Gastroesophageal sphincter (tissue), 3 donors: ENCODE results near the gene SKOR2.

ENCODE experiments used
- CTCF ChIP-seq, 4 experiments: fragments of 200-600 bp in 2 of 4; fragments of 450-650 bp in 2 of 4; sonication (generic) in 1 of 4; IDR thresholded peaks; one replicate each; pipeline ENCODE4 v1.5.1; 2017 to 2019; ENCODE audit warnings: antibody characterized with exemption in 4 of 4, mild to moderate bottlenecking in 2 of 4, moderate library complexity in 2 of 4
- EP300 ChIP-seq: sonication (generic); formaldehyde crosslinking; IDR thresholded peaks from one replicate; pipeline ENCODE4 v1.6.1; 2017; ENCODE audit warnings: antibody characterized with exemption, mild to moderate bottlenecking
- POLR2A ChIP-seq, 2 donors: fragments of 450-650 bp; IDR thresholded peaks; one replicate each; pipeline ENCODE4 v1.6.1; 2017; ENCODE audit warnings: antibody characterized with exemption in 2 of 2, mild to moderate bottlenecking in 2 of 2, moderate library complexity in 1 of 2

- TF ChIP-seq EP300 (no peak), CTCF (IDR thresholded peaks at IDR 0.05) (no peak), POLR2A (IDR thresholded peaks at IDR 0.05) (no peak)
Observed at GRCh38 chr18:47180765-47181164, 70.7 kb downstream of the SKOR2 start.
